NCI-H2227 (cell line): Measurements from ENCODE around the gene C11orf58.

Source experiments
- DNase-seq: peaks from one replicate; lab custom pipeline; 2025; ENCODE audit not compliant: unreplicated experiment; lab: John Stamatoyannopoulos, UW

Gene C11orf58

GRCh38 chr11:16800382-16800781 lies 61.9 kb downstream of the C11orf58 start:
- DNase-seq, result peak; percentile 44

- no peak for DNase-seq
Observed at GRCh38 chr11:16801288-16801980, 63.0 kb downstream of the C11orf58 start.

- DNase-seq, result no peak
Observed at GRCh38 chr11:16804104-16804947, 65.9 kb downstream of the C11orf58 start.

- DNase-seq, result no peak
Observed at GRCh38 chr11:16805938-16806337, 67.5 kb downstream of the C11orf58 start.

GRCh38 chr11:16806791-16807190 lies 68.3 kb downstream of the C11orf58 start:
- no peak for DNase-seq

- no peak for DNase-seq
Observed at GRCh38 chr11:16807306-16807705, 68.9 kb downstream of the C11orf58 start.
